Bronchial epithelial cell (primary cell): ENCODE measurements around the gene INPP4B. TPM values are rescaled to one million over a fixed set of nuclear protein-coding genes. Genes with fewer than 3 reads are reported as not detected.

Source experiments
- DNase-seq: peaks from one replicate; pipeline ENCODE4 v3.0.0-alpha.2; 2010; ENCODE audit warnings: low read depth
- FAIRE-seq: peaks from 2 replicates; lab custom pipeline; 2011; peaks lifted over from hg19 to GRCh38; lab: Jason Lieb, UNC
- H3K27me3 ChIP-seq: 2 replicates; pipeline ENCODE4 v1.5.1; 2011; ENCODE audit warnings: low read length; ENCODE audit not compliant: control insufficient read depth, insufficient read depth
- H3K36me3 ChIP-seq: 2 replicates; pipeline ENCODE4 v1.5.1; 2011; ENCODE audit warnings: low read length; ENCODE audit not compliant: control insufficient read depth, insufficient read depth
- H3K4me3 ChIP-seq: 2 replicates; pipeline ENCODE4 v1.5.1; 2011; ENCODE audit warnings: mild to moderate bottlenecking, low read depth, low read length, control low read depth
- CTCF ChIP-seq: IDR thresholded peaks from 2 replicates; pipeline ENCODE4 v1.5.1; 2011; ENCODE audit warnings: mild to moderate bottlenecking, moderate library complexity, low read length, control low read depth, inconsistent platforms; ENCODE audit not compliant: insufficient read depth, severe bottlenecking
- total RNA-seq: library from RNA; depleted of rRNA; stranded (reverse); fragments of >200 nt; gene quantifications from 2 replicates; pipeline ENCODE4 v1.2.1, GENCODE V29; 2014

The INPP4B gene
- total RNA-seq, 1 donor from 2014 or later: 74.8 TPM

GRCh38 chr4:142690406-142691163, 155.5 kb downstream of the INPP4B start:
- no peak for TF ChIP-seq CTCF
- no peaks in the 10 kb centered on the region for H3K27me3 ChIP-seq
- FAIRE-seq (no peak), DNase-seq (no peak)
- H3K4me3 ChIP-seq: no peak overlapping the region
- H3K36me3 ChIP-seq: no peaks in the 10 kb centered on the region

GRCh38 chr4:142687547-142688275, 158.4 kb downstream of the INPP4B start:
- H3K36me3 ChIP-seq: no peaks in the 10 kb centered on the region
- H3K27me3 ChIP-seq: no peaks in the 10 kb centered on the region
- FAIRE-seq: no peak
- no peak overlapping the region for H3K4me3 ChIP-seq
- DNase-seq: peak; percentile 17
- no peak for TF ChIP-seq CTCF

DNA sequence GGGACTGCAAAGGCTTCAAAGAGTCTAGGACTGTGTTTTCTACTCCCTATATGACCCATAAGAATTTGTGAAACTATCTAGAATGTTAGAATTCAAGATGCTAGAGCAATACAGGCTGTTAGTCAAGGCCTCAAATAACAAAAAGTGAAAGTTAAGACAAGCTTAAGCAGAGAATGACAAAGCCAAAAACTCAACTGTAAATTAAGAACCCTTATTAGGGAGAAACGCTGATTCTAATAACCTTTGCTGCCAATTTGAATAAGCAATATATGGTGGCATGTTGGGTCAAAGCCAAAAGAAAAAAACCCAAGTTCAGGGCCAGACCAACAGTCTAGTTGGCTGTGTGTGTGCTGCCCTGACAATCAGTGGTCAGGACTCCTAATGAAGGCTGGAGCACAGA, 160.0 kb downstream of the INPP4B start:
- no peak for TF ChIP-seq CTCF
- FAIRE-seq (no peak), DNase-seq (no peak)
- Histone ChIP-seq H3K36me3 (no peaks in the 10 kb centered on the region), H3K4me3 (no peak overlapping the region), H3K27me3 (no peaks in the 10 kb centered on the region)

DNA sequence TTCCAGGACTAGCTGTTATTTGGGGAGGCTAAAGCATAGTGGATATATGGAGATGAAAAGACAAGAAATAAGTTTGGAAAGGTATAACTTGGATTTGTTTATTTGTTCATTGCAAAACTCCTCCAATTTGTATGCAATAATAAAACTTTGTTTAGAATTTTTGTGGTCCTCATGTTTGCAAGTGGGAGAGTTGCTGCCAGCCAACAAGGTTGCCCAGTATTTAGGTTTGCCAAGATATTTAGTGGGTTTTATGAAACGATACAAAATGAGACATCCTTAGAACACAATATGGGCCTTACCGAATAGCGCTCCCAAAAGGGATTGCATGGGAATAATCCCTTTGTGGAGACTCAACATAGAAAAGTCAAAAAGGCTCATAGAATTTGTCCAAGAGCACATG, 162.1 kb downstream of the INPP4B start:
- no peaks in the 10 kb centered on the region for H3K36me3 ChIP-seq
- DNase-seq (no peak), FAIRE-seq (no peak)
- TF ChIP-seq CTCF: no peak
- no peaks in the 10 kb centered on the region for H3K27me3 ChIP-seq
- no peak overlapping the region for H3K4me3 ChIP-seq

DNA sequence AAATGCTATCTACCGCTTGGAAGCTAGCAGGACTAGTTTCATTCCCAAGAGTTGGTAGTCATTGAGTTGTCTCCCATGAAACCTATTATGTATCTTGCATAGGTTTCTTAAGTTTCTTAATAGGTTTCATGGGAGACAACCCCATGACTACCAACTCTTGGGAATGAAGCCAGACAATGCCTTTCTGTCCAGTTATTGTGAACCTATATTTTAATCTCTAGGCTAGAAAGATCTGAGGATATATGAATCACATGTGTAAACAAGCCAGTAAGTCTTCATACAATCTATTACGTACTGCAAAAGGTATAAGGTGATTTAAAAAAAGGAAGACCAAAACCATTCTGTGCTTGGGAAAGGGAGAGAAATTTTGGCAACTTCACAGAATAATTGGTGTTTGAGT, 162.6 kb downstream of the INPP4B start:
- DNase-seq (peak; percentile 92), FAIRE-seq (no peak)
- H3K36me3 ChIP-seq: no peaks in the 10 kb centered on the region
- no peak for TF ChIP-seq CTCF
- no peaks in the 10 kb centered on the region for H3K27me3 ChIP-seq
- H3K4me3 ChIP-seq: no peak overlapping the region
